NCI-H69 (cell line): ENCODE data around the gene JAKMIP2.
A peak's percentile ranks its signal among the peaks of the same experiment; 100 is the strongest.
"Not testable (repeated sequence)": the region's sequence is repeated elsewhere in the genome, so short reads cannot be mapped to it uniquely, and the experiment has no call there.

Experiments used
- DNase-seq: peaks from one replicate; lab custom pipeline; 2025; lab: John Stamatoyannopoulos, UW

The JAKMIP2 gene

GRCh38 chr5:147557876-147558745 is 224.4 kb downstream of the JAKMIP2 start:
- peak; percentile 40 for DNase-seq

- no peak for DNase-seq
These were observed 227.4 kb downstream of the JAKMIP2 start for GRCh38 chr5:147555176-147555575.

GRCh38 chr5:147554261-147554817 is 228.2 kb downstream of the JAKMIP2 start:
- DNase-seq, result no peak

GRCh38 chr5:147553817-147554216 is 228.7 kb downstream of the JAKMIP2 start:
- not testable (repeated sequence) for DNase-seq

- no peak for DNase-seq
These were observed 229.6 kb downstream of the JAKMIP2 start for GRCh38 chr5:147552897-147553296.

GRCh38 chr5:147551677-147552076 is 230.9 kb downstream of the JAKMIP2 start:
- DNase-seq, result no peak

- DNase-seq, result no peak
These were observed 234.8 kb downstream of the JAKMIP2 start for GRCh38 chr5:147547730-147548129.

- no peak for DNase-seq
These were observed 238.0 kb downstream of the JAKMIP2 start for GRCh38 chr5:147544556-147544955.

GRCh38 chr5:147539053-147539452 is 243.5 kb downstream of the JAKMIP2 start:
- DNase-seq, result no peak

GRCh38 chr5:147538236-147538635 is 244.3 kb downstream of the JAKMIP2 start:
- DNase-seq, result no peak
